ENCODE results near the gene CRY2.

DNA sequence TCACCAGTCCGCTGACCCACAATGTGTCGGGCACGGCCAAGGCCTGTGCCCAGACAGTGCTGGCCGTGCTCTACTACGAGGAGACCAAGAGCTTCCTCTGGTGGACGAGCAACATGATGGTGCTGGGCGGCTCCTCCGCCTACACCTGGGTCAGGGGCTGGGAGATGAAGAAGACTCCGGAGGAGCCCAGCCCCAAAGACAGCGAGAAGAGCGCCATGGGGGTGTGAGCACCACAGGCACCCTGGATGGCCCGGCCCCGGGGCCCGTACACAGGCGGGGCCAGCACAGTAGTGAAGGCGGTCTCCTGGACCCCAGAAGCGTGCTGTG is 36.2 kb upstream of the CRY2 start:
- TF ChIP-seq POLR2AphosphoS5 (IDR thresholded peaks at IDR 0.05; ENCODE audit: low read depth) = no peak
- TF ChIP-seq, protein P1, sequence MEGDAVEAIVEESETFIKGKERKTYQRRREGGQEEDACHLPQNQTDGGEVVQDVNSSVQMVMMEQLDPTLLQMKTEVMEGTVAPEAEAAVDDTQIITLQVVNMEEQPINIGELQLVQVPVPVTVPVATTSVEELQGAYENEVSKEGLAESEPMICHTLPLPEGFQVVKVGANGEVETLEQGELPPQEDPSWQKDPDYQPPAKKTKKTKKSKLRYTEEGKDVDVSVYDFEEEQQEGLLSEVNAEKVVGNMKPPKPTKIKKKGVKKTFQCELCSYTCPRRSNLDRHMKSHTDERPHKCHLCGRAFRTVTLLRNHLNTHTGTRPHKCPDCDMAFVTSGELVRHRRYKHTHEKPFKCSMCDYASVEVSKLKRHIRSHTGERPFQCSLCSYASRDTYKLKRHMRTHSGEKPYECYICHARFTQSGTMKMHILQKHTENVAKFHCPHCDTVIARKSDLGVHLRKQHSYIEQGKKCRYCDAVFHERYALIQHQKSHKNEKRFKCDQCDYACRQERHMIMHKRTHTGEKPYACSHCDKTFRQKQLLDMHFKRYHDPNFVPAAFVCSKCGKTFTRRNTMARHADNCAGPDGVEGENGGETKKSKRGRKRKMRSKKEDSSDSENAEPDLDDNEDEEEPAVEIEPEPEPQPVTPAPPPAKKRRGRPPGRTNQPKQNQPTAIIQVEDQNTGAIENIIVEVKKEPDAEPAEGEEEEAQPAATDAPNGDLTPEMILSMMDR (conservative IDR thresholded peaks at IDR 0.05; ENCODE audit: low read depth in 2 of 2) = no peak

Data from GM23338 (cell line).